ENCODE results near the gene IFI16. TPM values are rescaled to one million over a fixed set of nuclear protein-coding genes. Genes with fewer than 3 reads are reported as not detected.

The IFI16 gene
- total RNA-seq, 1 donor from 2014 or later = 15.5 TPM

DNA sequence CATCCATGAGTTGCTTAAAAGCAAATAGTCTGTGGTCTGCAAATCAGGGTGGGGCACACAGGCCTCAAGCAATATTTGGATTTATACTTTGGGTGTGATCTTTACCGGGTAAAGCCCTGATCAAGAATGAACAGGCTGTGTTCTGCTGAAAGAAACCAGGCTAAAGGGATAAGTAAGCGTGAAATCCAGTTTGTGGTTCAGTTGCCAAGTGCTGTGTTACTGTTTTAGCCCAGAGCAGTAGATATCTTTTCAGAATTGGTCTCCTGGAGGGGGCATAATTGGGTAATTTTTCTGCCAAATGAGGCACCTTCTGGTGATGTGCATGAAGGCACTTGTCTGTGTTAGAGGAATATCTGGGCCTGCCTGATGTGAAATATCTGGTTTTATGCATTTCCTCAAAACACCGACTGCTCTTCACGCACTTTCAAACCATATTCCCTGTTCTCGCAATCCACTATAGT, 45.5 kb downstream of the IFI16 start:
- FAIRE-seq (no peak), DNase-seq (ENCODE audit: low spot score in 2 of 2) (no peak)

DNA sequence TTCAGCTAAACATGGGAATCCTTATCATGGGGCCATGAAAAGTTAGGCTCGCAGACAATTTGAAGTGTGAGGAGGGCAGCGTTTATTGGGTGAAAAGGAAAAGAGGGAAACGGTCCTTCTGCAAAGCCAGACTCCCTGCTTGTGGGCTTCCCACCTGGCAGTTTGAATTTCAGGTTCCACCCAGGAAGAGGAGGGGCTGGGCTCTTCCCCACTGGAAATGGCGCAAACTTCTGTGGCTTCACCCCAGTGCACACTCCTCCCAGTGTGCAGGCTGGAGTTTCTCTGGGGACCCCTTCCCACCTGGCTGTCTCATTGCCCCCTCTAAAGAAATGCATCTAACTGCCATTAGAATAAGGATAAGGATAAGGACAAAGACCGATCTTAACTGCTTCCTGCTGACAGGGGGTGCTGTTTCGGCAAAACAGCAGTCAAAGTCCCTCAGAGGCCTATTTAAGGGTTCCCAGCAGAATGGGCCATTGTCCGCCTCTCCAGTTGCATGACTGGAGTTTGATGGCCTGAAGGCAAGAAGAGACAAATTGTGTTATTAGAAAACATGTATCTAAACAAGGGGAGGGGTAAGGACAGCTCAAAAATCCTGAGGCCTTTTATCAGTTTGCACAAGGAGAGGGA, 46.5 kb downstream of the IFI16 start:
- no peak for FAIRE-seq
- no peak for DNase-seq (ENCODE audit: low spot score in 2 of 2)

DNA sequence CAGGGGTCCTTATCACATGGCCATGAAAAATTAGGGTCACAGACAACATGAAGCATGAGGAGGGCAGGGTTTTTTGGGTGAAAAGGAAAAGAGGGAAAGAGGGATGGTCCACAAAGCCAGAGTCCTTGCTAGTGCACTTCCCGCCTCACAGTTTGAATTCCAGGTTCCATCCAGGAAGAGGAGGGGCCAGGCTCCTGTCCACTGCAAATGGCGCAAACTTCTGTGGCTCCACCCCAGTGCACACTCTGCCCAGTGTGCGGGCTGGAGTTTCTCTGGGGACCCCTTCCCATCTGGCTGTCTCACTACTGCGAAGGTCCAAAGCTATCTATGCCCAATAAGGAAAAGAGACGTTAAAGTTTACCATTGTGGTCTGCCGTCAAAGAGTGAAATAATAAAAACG, 49.0 kb downstream of the IFI16 start:
- FAIRE-seq = no peak

GRCh38 chr1:159065106-159065505, 55.4 kb downstream of the IFI16 start:
- DNase-seq (ENCODE audit: low spot score in 2 of 2) = no peak
- FAIRE-seq = no peak

More for the DNA sequence above, 49.0 kb downstream of the IFI16 start:
- DNase-seq (ENCODE audit: low spot score in 2 of 2) = no peak

- no peak for FAIRE-seq
Observed at GRCh38 chr1:159066108-159066507, 56.4 kb downstream of the IFI16 start.

GRCh38 chr1:159067699-159068621, 58.3 kb downstream of the IFI16 start:
- no peak for DNase-seq (ENCODE audit: low spot score in 2 of 2)
- FAIRE-seq = no peak

More at GRCh38 chr1:159066108-159066507, 56.4 kb downstream of the IFI16 start:
- DNase-seq (ENCODE audit: low spot score in 2 of 2) = no peak

DNA sequence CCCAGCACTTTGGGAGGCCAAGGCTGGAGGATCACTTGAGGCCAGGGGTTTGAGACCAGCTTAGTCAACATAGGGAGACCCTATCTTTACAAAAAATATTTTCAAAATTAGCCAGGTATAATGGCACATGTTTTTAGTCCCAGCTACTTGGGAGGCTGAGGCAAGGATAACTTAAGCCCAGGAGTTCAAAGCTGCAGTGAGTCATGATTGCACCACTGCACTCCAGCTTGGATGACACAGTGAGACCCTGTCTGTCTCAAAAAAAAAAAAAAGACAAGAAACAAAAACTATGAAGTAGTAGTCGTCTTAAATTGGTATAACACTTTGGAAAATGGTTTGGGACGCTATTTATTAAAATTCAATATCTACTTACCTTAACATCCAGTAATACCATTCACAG, 59.2 kb downstream of the IFI16 start:
- no peak for FAIRE-seq

GRCh38 chr1:159071970-159072582, 62.4 kb downstream of the IFI16 start:
- FAIRE-seq = peak; percentile 97
- peak; percentile 28 to 43 for DNase-seq (ENCODE audit: low spot score in 2 of 2)

More for the DNA sequence above, 59.2 kb downstream of the IFI16 start:
- DNase-seq (ENCODE audit: low spot score in 2 of 2) = no peak

- FAIRE-seq (no peak), DNase-seq (ENCODE audit: low spot score in 2 of 2) (no peak)
Observed at GRCh38 chr1:159076438-159077119, 66.9 kb downstream of the IFI16 start, which contains the start of gene AIM2. Gene AIM2 (minus strand): TSS chr1:159076766. CDS start chr1:159073499, 3,267 bp downstream.

GRCh38 chr1:159077120-159077961, 67.6 kb downstream of the IFI16 start:
- FAIRE-seq (no peak), DNase-seq (ENCODE audit: low spot score in 2 of 2) (no peak)

DNA sequence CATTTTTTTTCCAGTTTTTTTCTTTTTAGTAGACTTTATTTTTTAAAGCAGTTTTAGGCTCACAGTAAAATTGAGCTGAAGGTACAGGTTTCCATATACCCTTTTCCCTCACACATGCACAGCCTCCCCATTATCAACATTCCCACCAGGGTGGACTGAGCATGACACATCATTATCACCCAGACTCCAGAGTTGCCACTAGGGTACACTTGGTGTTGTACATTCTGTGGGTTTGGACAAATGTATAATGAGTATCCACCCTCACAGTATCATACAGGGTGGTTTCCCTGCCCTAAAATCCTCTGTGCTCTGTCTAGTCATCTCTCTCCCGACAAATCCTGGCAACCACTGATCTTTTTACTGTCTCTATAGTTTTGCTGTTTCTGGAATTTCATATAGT, 69.8 kb downstream of the IFI16 start:
- DNase-seq (ENCODE audit: low spot score in 2 of 2) (no peak), FAIRE-seq (no peak)

DNA sequence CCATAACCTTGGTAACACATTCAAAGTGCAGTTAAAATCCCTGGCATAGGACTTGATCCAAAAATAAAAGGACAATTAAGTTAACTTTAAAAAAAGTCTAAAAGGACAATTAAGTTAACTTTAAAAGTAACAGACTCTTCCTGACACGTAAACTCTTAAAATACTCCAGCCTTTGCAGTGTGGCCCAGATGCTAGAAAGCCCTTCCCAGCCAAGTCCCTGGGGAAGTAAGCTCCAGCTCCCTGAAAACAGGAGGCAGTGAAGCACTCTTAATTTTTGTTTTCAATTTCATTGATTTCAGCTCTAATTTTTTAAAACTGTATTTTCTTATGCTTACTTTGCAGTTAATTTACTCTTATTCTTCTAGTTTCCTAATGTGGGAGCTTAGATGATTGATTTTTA, 71.9 kb downstream of the IFI16 start:
- FAIRE-seq (no peak), DNase-seq (ENCODE audit: low spot score in 2 of 2) (no peak)

DNA sequence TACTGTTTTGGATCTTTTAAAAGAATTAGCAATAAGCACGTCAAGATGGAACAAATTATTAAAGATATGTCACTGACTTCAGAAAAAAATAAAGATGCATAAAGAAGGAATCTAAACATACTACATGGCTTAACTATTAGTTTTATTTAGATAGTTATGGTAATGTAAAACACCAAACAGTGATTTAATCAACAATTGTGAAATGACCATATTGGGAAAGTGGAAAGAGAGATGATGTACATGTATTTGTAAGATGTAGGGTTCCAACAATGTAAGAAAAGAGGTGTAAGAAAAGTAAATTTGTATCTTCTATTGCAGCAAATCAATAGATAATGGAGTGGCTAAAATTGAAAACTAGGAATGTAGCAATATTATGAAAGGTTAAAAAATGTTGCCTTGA, 73.3 kb downstream of the IFI16 start:
- DNase-seq (ENCODE audit: low spot score in 2 of 2) (no peak), FAIRE-seq (no peak)

GRCh38 chr1:159084152-159084551, 74.4 kb downstream of the IFI16 start:
- no peak for DNase-seq (ENCODE audit: low spot score in 2 of 2)
- FAIRE-seq = no peak

- no peak for FAIRE-seq
- DNase-seq (ENCODE audit: low spot score in 2 of 2) = no peak
Observed at GRCh38 chr1:159084867-159085266, 75.2 kb downstream of the IFI16 start.

DNA sequence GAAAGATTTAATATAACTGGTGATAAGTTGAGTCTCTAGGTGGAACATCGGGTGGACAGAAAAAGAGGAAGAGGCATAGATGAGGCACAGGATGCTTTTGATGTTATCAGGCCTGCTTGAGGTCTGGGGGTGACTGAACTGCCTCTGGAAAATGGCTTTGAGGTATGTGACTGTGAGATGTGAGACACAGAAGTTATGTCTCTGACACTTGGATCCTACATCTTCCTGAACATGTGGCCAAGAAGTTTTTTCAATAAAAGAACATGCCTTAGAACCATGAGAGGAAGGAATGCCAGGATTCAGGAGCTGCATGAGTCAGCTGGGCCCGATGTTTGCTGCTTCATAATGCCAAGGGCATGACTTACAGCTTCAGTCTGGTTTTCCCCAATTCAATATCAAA, 78.3 kb downstream of the IFI16 start:
- FAIRE-seq = no peak
- DNase-seq (ENCODE audit: low spot score in 2 of 2) = no peak

DNA sequence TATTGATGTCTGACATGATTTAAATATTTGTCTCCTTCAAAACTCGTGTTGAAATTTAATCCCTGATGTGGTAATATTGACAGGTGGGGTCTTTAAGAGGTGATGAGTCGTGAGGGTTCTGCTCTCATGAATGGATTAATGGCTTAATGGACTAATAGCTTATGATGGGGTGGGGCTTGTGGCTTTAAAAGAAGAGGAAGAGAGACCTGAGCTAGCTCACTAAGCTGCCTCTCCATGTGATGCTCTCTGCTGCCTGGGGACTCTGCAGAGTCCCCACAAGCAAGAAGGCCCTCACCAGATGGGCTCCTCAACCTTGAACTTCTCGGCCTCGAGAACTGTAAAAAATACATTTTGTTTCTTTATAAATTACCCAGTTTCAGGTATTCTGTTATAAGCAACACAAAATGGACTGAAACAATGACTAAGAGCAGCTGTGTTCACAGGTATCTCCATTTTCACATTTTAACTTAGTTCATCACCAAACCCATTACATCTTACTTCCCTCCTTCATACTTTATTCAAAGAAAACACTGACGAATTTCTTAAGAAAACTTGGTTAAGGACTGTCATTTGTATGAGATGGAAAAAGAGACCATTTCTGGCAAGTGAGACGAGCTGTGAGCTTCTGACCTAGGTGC, 79.0 kb downstream of the IFI16 start:
- FAIRE-seq (no peak), DNase-seq (ENCODE audit: low spot score in 2 of 2) (no peak)

GRCh38 chr1:159089184-159089791, 79.6 kb downstream of the IFI16 start:
- no peak for DNase-seq (ENCODE audit: low spot score in 2 of 2)
- FAIRE-seq = no peak
